Measurements from ENCODE around the gene CBX1.
"Not testable (repeated sequence)": the region's sequence is repeated elsewhere in the genome, so short reads cannot be mapped to it uniquely, and the experiment has no call there.

Gene CBX1

GRCh38 chr17:48051706-48052486 lies 49.4 kb downstream of the CBX1 start:
- DNase-seq (ENCODE audit: low spot score): no peak

- DNase-seq (ENCODE audit: low spot score): no peak
Observed at GRCh38 chr17:48051283-48051682, 50.0 kb downstream of the CBX1 start.

GRCh38 chr17:48048384-48049126 lies 52.7 kb downstream of the CBX1 start:
- peak; percentile 95 for DNase-seq (ENCODE audit: low spot score)

GRCh38 chr17:48047741-48048383 lies 53.4 kb downstream of the CBX1 start, which contains the start of gene NFE2L1:
TSS of gene NFE2L1 (plus strand) at chr17:48048359. CDS start at chr17:48051119, 2,760 bp downstream.
- DNase-seq (ENCODE audit: low spot score): peak; percentile 100

GRCh38 chr17:48047113-48047740 lies 54.1 kb downstream of the CBX1 start:
- peak; percentile 50 for DNase-seq (ENCODE audit: low spot score)

- DNase-seq (ENCODE audit: low spot score): no peak
Observed at GRCh38 chr17:48046296-48046695, 55.0 kb downstream of the CBX1 start.

GRCh38 chr17:48045316-48046001 lies 55.8 kb downstream of the CBX1 start:
- DNase-seq (ENCODE audit: low spot score): peak; percentile 36

- DNase-seq (ENCODE audit: low spot score): no peak
Observed at GRCh38 chr17:48044851-48045250, 56.4 kb downstream of the CBX1 start.

- DNase-seq (ENCODE audit: low spot score): peak; percentile 41
Observed at GRCh38 chr17:48043176-48043575, 58.1 kb downstream of the CBX1 start.

- DNase-seq (ENCODE audit: low spot score): no peak
Observed at GRCh38 chr17:48038687-48039086, 62.6 kb downstream of the CBX1 start.

GRCh38 chr17:48037838-48038323 lies 63.4 kb downstream of the CBX1 start:
- no peak for DNase-seq (ENCODE audit: low spot score)

GRCh38 chr17:48037036-48037837 lies 64.0 kb downstream of the CBX1 start, which contains the start of gene COPZ2:
TSS of gene COPZ2 (minus strand) at chr17:48037797. CDS start at chr17:48037777, 20 bp downstream.
- peak; percentile 51 for DNase-seq (ENCODE audit: low spot score)

GRCh38 chr17:48036693-48037035 lies 64.6 kb downstream of the CBX1 start:
- DNase-seq (ENCODE audit: low spot score): no peak

- DNase-seq (ENCODE audit: low spot score): not testable (repeated sequence)
Observed at GRCh38 chr17:48034734-48035133, 66.5 kb downstream of the CBX1 start.

GRCh38 chr17:48031966-48032365 lies 69.3 kb downstream of the CBX1 start:
- DNase-seq (ENCODE audit: low spot score): no peak

GRCh38 chr17:48030531-48030930 lies 70.7 kb downstream of the CBX1 start:
- DNase-seq (ENCODE audit: low spot score): no peak

- no peak for DNase-seq (ENCODE audit: low spot score)
Observed at GRCh38 chr17:48028736-48029135, 72.5 kb downstream of the CBX1 start.

- DNase-seq (ENCODE audit: low spot score): no peak
Observed at GRCh38 chr17:48027322-48027981, 73.8 kb downstream of the CBX1 start.

GRCh38 chr17:48026502-48027321 lies 74.6 kb downstream of the CBX1 start:
- DNase-seq (ENCODE audit: low spot score): peak; percentile 96

Measured in SW480 (cell line).